SK-N-SH treated with all-trans-retinoic acid at 6 μM for 48 hours (cell line): ENCODE results near the gene LSMEM2.

Source experiments
- ATAC-seq: fragments of 200-7000 bp; cut with Tn5 transposase; 3 replicates; pipeline ENCODE4 v1.9.1; 2020; ENCODE audit warnings: mild to moderate bottlenecking, moderate library complexity
- ARNTL ChIP-seq: fragments of 450-650 bp; formaldehyde crosslinking; IDR thresholded peaks from 2 replicates; pipeline ENCODE4 v1.5.0; 2020; ENCODE audit warnings: low read depth, mild to moderate bottlenecking, moderate library complexity, borderline replicate concordance
- BACH2 ChIP-seq: fragments of 250-450 bp; sonication (Bioruptor Pico); IDR thresholded peaks from 2 replicates; pipeline ENCODE4 v1.9.0; 2021; ENCODE audit warnings: mild to moderate bottlenecking, borderline replicate concordance
- CSDC2 ChIP-seq: fragments of 250-450 bp; sonication (Bioruptor Pico); IDR thresholded peaks from 2 replicates; pipeline ENCODE4 v1.5.0; 2020; ENCODE audit warnings: mild to moderate bottlenecking, moderate library complexity
- CSRNP3 ChIP-seq: fragments of 250-450 bp; sonication (Bioruptor Pico); IDR thresholded peaks from 2 replicates; pipeline ENCODE4 v1.5.1; 2021; ENCODE audit warnings: mild to moderate bottlenecking, moderate library complexity
- ESRRG ChIP-seq: fragments of 250-450 bp; sonication (Bioruptor Pico); IDR thresholded peaks from 2 replicates; pipeline ENCODE4 v1.6.1; 2021; ENCODE audit warnings: mild to moderate bottlenecking
- GLIS3 ChIP-seq: fragments of 250-450 bp; sonication (Bioruptor Pico); IDR thresholded peaks from 2 replicates; pipeline ENCODE4 v1.5.0; 2020; ENCODE audit warnings: mild to moderate bottlenecking, moderate library complexity
- ISL1 ChIP-seq: fragments of 250-450 bp; sonication (Bioruptor Pico); IDR thresholded peaks from 2 replicates; pipeline ENCODE4 v2.1.2; 2022; ENCODE audit warnings: mild to moderate bottlenecking, moderate library complexity
- OSR1 ChIP-seq: fragments of 250-450 bp; sonication (Bioruptor Pico); IDR thresholded peaks from 2 replicates; pipeline ENCODE4 v1.8.0; 2022; ENCODE audit warnings: moderate library complexity, mild to moderate bottlenecking, inconsistent platforms
- PPARA ChIP-seq: fragments of 250-450 bp; sonication (Bioruptor Pico); IDR thresholded peaks from 2 replicates; pipeline ENCODE4 v1.5.0; 2020; ENCODE audit warnings: mild to moderate bottlenecking, borderline replicate concordance
- RARB ChIP-seq: fragments of 250-450 bp; sonication (Bioruptor Pico); IDR thresholded peaks from 2 replicates; pipeline ENCODE4 v1.8.0; 2021; ENCODE audit warnings: mild to moderate bottlenecking, moderate library complexity
- SNAI2 ChIP-seq: fragments of 250-450 bp; sonication (Bioruptor Pico); IDR thresholded peaks from 2 replicates; pipeline ENCODE4 v1.5.0; 2020; ENCODE audit warnings: mild to moderate bottlenecking, moderate library complexity
- TOX ChIP-seq: fragments of 250-450 bp; sonication (Bioruptor Pico); IDR thresholded peaks from 2 replicates; pipeline ENCODE4 v1.8.0; 2021; ENCODE audit warnings: mild to moderate bottlenecking, moderate library complexity, borderline replicate concordance
- ZFP3 ChIP-seq: fragments of 250-450 bp; sonication (Bioruptor Pico); IDR thresholded peaks from 2 replicates; pipeline ENCODE4 v1.5.0; 2020; ENCODE audit warnings: mild to moderate bottlenecking, moderate library complexity
- ZFP30 ChIP-seq: fragments of 450-650 bp; formaldehyde crosslinking; IDR thresholded peaks from 2 replicates; pipeline ENCODE4 v1.5.0; 2022; ENCODE audit warnings: mild to moderate bottlenecking, moderate library complexity
- ZNF70 ChIP-seq: fragments of 450-650 bp; formaldehyde crosslinking; IDR thresholded peaks from 2 replicates; pipeline ENCODE4 v1.5.0; 2020; ENCODE audit warnings: mild to moderate bottlenecking, moderate library complexity
- ZNF8 ChIP-seq: fragments of 450-650 bp; formaldehyde crosslinking; IDR thresholded peaks from 2 replicates; pipeline ENCODE4 v1.5.0; 2020; ENCODE audit warnings: mild to moderate bottlenecking, moderate library complexity
- TF ChIP-seq, protein P1 (sequence below): fragments of 250-450 bp; sonication (Bioruptor Pico); IDR thresholded peaks from 2 replicates; pipeline ENCODE4 v1.5.1; 2020; ENCODE audit warnings: low read depth, mild to moderate bottlenecking, moderate library complexity
- TF ChIP-seq, protein P2 (sequence below): fragments of 250-450 bp; sonication (Bioruptor Pico); IDR thresholded peaks from 2 replicates; pipeline ENCODE4 v1.8.0; 2021; ENCODE audit warnings: low read depth, mild to moderate bottlenecking, moderate library complexity, borderline replicate concordance
- TF ChIP-seq, protein P3 (sequence below): fragments of 250-450 bp; sonication (Bioruptor Pico); IDR thresholded peaks from 2 replicates; pipeline ENCODE4 v1.5.0; 2020; ENCODE audit warnings: mild to moderate bottlenecking, moderate library complexity

Gene LSMEM2

GRCh38 chr3:50322386-50323091, 43.7 kb downstream of the LSMEM2 start, which contains the start of gene HYAL2:
Gene HYAL2, minus strand, starts transcription at chr3:50322745. Its CDS starts 2,256 bp downstream, at chr3:50320489.
- no peak for TF ChIP-seq ZFP3 (CRISPR knock-in tag)
- TF ChIP-seq, protein P1, sequence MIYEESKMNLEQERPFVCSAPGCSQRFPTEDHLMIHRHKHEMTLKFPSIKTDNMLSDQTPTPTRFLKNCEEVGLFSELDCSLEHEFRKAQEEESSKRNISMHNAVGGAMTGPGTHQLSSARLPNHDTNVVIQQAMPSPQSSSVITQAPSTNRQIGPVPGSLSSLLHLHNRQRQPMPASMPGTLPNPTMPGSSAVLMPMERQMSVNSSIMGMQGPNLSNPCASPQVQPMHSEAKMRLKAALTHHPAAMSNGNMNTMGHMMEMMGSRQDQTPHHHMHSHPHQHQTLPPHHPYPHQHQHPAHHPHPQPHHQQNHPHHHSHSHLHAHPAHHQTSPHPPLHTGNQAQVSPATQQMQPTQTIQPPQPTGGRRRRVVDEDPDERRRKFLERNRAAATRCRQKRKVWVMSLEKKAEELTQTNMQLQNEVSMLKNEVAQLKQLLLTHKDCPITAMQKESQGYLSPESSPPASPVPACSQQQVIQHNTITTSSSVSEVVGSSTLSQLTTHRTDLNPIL, result no peak
- no peak for TF ChIP-seq ESRRG (CRISPR knock-in tag)
- no peak for TF ChIP-seq BACH2
- TF ChIP-seq, protein P2, sequence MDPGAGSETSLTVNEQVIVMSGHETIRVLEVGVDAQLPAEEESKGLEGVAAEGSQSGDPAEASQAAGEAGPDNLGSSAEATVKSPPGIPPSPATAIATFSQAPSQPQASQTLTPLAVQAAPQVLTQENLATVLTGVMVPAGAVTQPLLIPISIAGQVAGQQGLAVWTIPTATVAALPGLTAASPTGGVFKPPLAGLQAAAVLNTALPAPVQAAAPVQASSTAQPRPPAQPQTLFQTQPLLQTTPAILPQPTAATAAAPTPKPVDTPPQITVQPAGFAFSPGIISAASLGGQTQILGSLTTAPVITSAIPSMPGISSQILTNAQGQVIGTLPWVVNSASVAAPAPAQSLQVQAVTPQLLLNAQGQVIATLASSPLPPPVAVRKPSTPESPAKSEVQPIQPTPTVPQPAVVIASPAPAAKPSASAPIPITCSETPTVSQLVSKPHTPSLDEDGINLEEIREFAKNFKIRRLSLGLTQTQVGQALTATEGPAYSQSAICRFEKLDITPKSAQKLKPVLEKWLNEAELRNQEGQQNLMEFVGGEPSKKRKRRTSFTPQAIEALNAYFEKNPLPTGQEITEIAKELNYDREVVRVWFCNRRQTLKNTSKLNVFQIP (CRISPR knock-in tag), result no peak
- TF ChIP-seq ZFP30 (CRISPR knock-in tag), result no peak
- no peak for TF ChIP-seq RARB (CRISPR knock-in tag)
- TF ChIP-seq ZNF70 (CRISPR knock-in tag), result no peak
- no peak for TF ChIP-seq TOX (CRISPR knock-in tag)
- no peak for TF ChIP-seq SNAI2 (CRISPR knock-in tag)
- TF ChIP-seq CSRNP3 (CRISPR knock-in tag), result no peak
- no peak for TF ChIP-seq ARNTL (CRISPR knock-in tag)
- no peak for TF ChIP-seq CSDC2 (CRISPR knock-in tag)
- TF ChIP-seq PPARA (CRISPR knock-in tag), result no peak

GRCh38 chr3:50323092-50323600, 44.3 kb downstream of the LSMEM2 start:
- TF ChIP-seq, protein P3, sequence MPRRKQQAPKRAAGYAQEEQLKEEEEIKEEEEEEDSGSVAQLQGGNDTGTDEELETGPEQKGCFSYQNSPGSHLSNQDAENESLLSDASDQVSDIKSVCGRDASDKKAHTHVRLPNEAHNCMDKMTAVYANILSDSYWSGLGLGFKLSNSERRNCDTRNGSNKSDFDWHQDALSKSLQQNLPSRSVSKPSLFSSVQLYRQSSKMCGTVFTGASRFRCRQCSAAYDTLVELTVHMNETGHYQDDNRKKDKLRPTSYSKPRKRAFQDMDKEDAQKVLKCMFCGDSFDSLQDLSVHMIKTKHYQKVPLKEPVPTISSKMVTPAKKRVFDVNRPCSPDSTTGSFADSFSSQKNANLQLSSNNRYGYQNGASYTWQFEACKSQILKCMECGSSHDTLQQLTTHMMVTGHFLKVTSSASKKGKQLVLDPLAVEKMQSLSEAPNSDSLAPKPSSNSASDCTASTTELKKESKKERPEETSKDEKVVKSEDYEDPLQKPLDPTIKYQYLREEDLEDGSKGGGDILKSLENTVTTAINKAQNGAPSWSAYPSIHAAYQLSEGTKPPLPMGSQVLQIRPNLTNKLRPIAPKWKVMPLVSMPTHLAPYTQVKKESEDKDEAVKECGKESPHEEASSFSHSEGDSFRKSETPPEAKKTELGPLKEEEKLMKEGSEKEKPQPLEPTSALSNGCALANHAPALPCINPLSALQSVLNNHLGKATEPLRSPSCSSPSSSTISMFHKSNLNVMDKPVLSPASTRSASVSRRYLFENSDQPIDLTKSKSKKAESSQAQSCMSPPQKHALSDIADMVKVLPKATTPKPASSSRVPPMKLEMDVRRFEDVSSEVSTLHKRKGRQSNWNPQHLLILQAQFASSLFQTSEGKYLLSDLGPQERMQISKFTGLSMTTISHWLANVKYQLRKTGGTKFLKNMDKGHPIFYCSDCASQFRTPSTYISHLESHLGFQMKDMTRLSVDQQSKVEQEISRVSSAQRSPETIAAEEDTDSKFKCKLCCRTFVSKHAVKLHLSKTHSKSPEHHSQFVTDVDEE (CRISPR knock-in tag), result no peak
- TF ChIP-seq ZNF8 (no peak), BACH2 (no peak), CSRNP3 (CRISPR knock-in tag) (no peak), ESRRG (CRISPR knock-in tag) (no peak), ZNF70 (CRISPR knock-in tag) (no peak), ZFP30 (CRISPR knock-in tag) (no peak), CSDC2 (CRISPR knock-in tag) (no peak), ZFP3 (CRISPR knock-in tag) (no peak), OSR1 (no peak), ISL1 (CRISPR knock-in tag) (no peak), PPARA (CRISPR knock-in tag) (no peak), ARNTL (CRISPR knock-in tag) (no peak), RARB (CRISPR knock-in tag) (no peak), TOX (CRISPR knock-in tag) (no peak), GLIS3 (CRISPR knock-in tag) (no peak)
- TF ChIP-seq, protein P1, result no peak
- TF ChIP-seq, protein P2 (CRISPR knock-in tag), result no peak
- no peak for ATAC-seq

More at GRCh38 chr3:50322386-50323091, 43.7 kb downstream of the LSMEM2 start, which contains the start of gene HYAL2:
- no peak for ATAC-seq
